Neural progenitor cell (in vitro differentiated cells): ENCODE data around the gene PCDHGA12. TPM values are rescaled to one million over a fixed set of nuclear protein-coding genes. Genes with fewer than 3 reads are reported as not detected.
"Not testable (repeated sequence)": the region's sequence is repeated elsewhere in the genome, so short reads cannot be mapped to it uniquely, and the experiment has no call there.

Experiments
- DNase-seq: peaks from one replicate; pipeline ENCODE4 v3.0.0-alpha.2; 2016; ENCODE audit warnings: low spot score
- H2AFZ ChIP-seq: fragments of 200-600 bp; sonication (generic); replicated peaks from 2 replicates; pipeline ENCODE4 v1.6.1; 2016; ENCODE audit warnings: antibody characterized with exemption
- H3F3A ChIP-seq: fragments of 200-600 bp; sonication (generic); 2 replicates; pipeline ENCODE4 v1.6.1; 2016; ENCODE audit warnings: antibody characterized with exemption, low read depth
- H3K27ac ChIP-seq: fragments of 200-600 bp; sonication (generic); 2 replicates; pipeline ENCODE4 v1.5.1; 2016; ENCODE audit warnings: mild to moderate bottlenecking
- H3K27me3 ChIP-seq: fragments of 200-600 bp; sonication (generic); 2 replicates; pipeline ENCODE4 v1.6.1; 2016; ENCODE audit warnings: mild to moderate bottlenecking, moderate library complexity
- H3K36me3 ChIP-seq: fragments of 200-600 bp; sonication (generic); 2 replicates; pipeline ENCODE4 v1.5.1; 2016
- H3K4me1 ChIP-seq: fragments of 200-600 bp; sonication (generic); 2 replicates; pipeline ENCODE4 v1.6.1; 2016; ENCODE audit warnings: mixed run types
- H3K4me2 ChIP-seq: fragments of 200-600 bp; sonication (generic); 2 replicates; pipeline ENCODE4 v1.6.1; 2016
- H3K4me3 ChIP-seq: fragments of 200-600 bp; sonication (generic); 2 replicates; pipeline ENCODE4 v1.5.1; 2016
- H3K79me2 ChIP-seq: fragments of 200-600 bp; sonication (generic); 2 replicates; pipeline ENCODE4 v1.6.1; 2016; ENCODE audit warnings: low read depth
- H3K9ac ChIP-seq: fragments of 200-600 bp; sonication (generic); 2 replicates; pipeline ENCODE4 v1.6.1; 2016
- H3K9me3 ChIP-seq: fragments of 200-600 bp; sonication (generic); 2 replicates; pipeline ENCODE4 v1.5.1; 2016; ENCODE audit warnings: low read depth
- H4K20me1 ChIP-seq: fragments of 200-600 bp; sonication (generic); 2 replicates; pipeline ENCODE4 v1.6.1; 2016; ENCODE audit warnings: low read depth
- H3K27ac Mint-ChIP-seq: 3 replicates; pipeline ENCODE4 v1.8.0; 2021; ENCODE audit warnings: mixed read lengths
- H3K27me3 Mint-ChIP-seq: 2 replicates; pipeline ENCODE4 v1.8.0; 2022; ENCODE audit warnings: low read depth, mild to moderate bottlenecking, inconsistent platforms, moderate library complexity, mixed read lengths; ENCODE audit not compliant: insufficient read depth
- H3K36me3 Mint-ChIP-seq: 3 replicates; pipeline ENCODE4 v1.8.0; 2021; ENCODE audit warnings: mixed read lengths
- H3K4me1 Mint-ChIP-seq: 3 replicates; pipeline ENCODE4 v1.8.0; 2021; ENCODE audit warnings: mixed read lengths
- H3K4me3 Mint-ChIP-seq: 3 replicates; pipeline ENCODE4 v1.8.0; 2021; ENCODE audit warnings: mild to moderate bottlenecking, moderate library complexity, mixed read lengths
- H3K9me3 Mint-ChIP-seq: 3 replicates; pipeline ENCODE4 v1.8.0; 2020; ENCODE audit warnings: mixed read lengths
- CTCF ChIP-seq: fragments of 200-600 bp; sonication (generic); IDR thresholded peaks from 2 replicates; pipeline ENCODE4 v1.5.1; 2017; ENCODE audit warnings: antibody characterized with exemption, mild to moderate bottlenecking
- EZH2 ChIP-seq: fragments of 200-600 bp; sonication (generic); IDR thresholded peaks from 2 replicates; pipeline ENCODE4 v1.6.1; 2017; ENCODE audit warnings: antibody characterized with exemption, mild to moderate bottlenecking, moderate library complexity
- EZH2phosphoT487 ChIP-seq: fragments of 200-600 bp; sonication (generic); IDR thresholded peaks from 2 replicates; pipeline ENCODE4 v1.6.1; 2017; ENCODE audit warnings: antibody characterized with exemption
- total RNA-seq: library from RNA; depleted of rRNA; stranded (reverse); fragments of >200 nt; gene quantifications from 2 replicates; pipeline ENCODE4 v1.2.3, GENCODE V29; 2015; ENCODE audit warnings: low replicate concordance

Gene PCDHGA12
- total RNA-seq, 1 donor from 2014 or later = 0.79 TPM

GRCh38 chr5:141389153-141390042, 40.9 kb upstream of the PCDHGA12 start:
- Mint-ChIP-seq H3K4me1 (no peaks in the 10 kb centered on the region), H3K4me3 (no peak overlapping the region)
- H3K9me3 ChIP-seq = peaks cover 45% of the 10 kb centered on the region

GRCh38 chr5:141392429-141393198, 37.7 kb upstream of the PCDHGA12 start, which contains the start of gene PCDHGA8:
TSS of gene PCDHGA8 (plus strand) at chr5:141392633. CDS start at chr5:141392814, 181 bp downstream.
- no peak within 1 kb of the TSS for H3K9ac ChIP-seq
- H3K27me3 ChIP-seq = no peaks in the 10 kb centered on the region
- H3K79me2 ChIP-seq = no peaks in the 10 kb centered on the region
- Mint-ChIP-seq H3K9me3 (peaks cover 56% of the 10 kb centered on the region), H3K27ac (no peak within 1 kb of the TSS), H3K4me1 (no peaks in the 10 kb centered on the region), H3K4me3 (no peak within 1 kb of the TSS), H3K36me3 (peaks cover 9% of the 10 kb centered on the region), H3K27me3 (peaks cover 2% of the 10 kb centered on the region)
- H3K9me3 ChIP-seq = peaks cover 57% of the 10 kb centered on the region
- no peak within 1 kb of the TSS for H3K27ac ChIP-seq
- TF ChIP-seq CTCF (no peak), EZH2phosphoT487 (no peak)
- H3K4me3 ChIP-seq = peak within 1 kb of the TSS; percentile 3
- no peak for DNase-seq
- no peaks in the 10 kb centered on the region for H4K20me1 ChIP-seq
- no peak within 1 kb of the TSS for H3K4me2 ChIP-seq
- no peaks in the 10 kb centered on the region for H3K4me1 ChIP-seq
- H3K36me3 ChIP-seq = peaks cover 19% of the 10 kb centered on the region
- no peak within 1 kb of the TSS for H2AFZ ChIP-seq
- H3F3A ChIP-seq = peaks cover 7% of the 10 kb centered on the region

More at GRCh38 chr5:141389153-141390042, 40.9 kb upstream of the PCDHGA12 start:
- no peak overlapping the region for H3K27ac ChIP-seq
- peaks cover 58% of the 10 kb centered on the region for H3K9me3 Mint-ChIP-seq
- H3K4me2 ChIP-seq = no peak overlapping the region
- TF ChIP-seq EZH2 (no peak), EZH2phosphoT487 (no peak), CTCF (no peak)
- H3K4me3 ChIP-seq = no peak overlapping the region
- H3K4me1 ChIP-seq = no peaks in the 10 kb centered on the region
- peaks cover 9% of the 10 kb centered on the region for H3K36me3 Mint-ChIP-seq
- H3K79me2 ChIP-seq = no peaks in the 10 kb centered on the region
- no peak overlapping the region for H3K27ac Mint-ChIP-seq
- H2AFZ ChIP-seq = no peak overlapping the region
- no peak overlapping the region for H3K9ac ChIP-seq
- peaks cover 7% of the 10 kb centered on the region for H3F3A ChIP-seq
- H3K36me3 ChIP-seq = peaks cover 19% of the 10 kb centered on the region
- H3K27me3 ChIP-seq = no peaks in the 10 kb centered on the region
- no peaks in the 10 kb centered on the region for H4K20me1 ChIP-seq
- peaks cover 5% of the 10 kb centered on the region for H3K27me3 Mint-ChIP-seq
- no peak for DNase-seq

GRCh38 chr5:141393267-141393666, 37.0 kb upstream of the PCDHGA12 start:
- Histone ChIP-seq H4K20me1 (no peaks in the 10 kb centered on the region), H3K36me3 (peaks cover 19% of the 10 kb centered on the region), H3K27ac (no peak overlapping the region), H3F3A (peaks cover 7% of the 10 kb centered on the region), H3K4me2 (no peak overlapping the region), H3K27me3 (no peaks in the 10 kb centered on the region), H3K9ac (no peak overlapping the region), H3K9me3 (peaks cover 58% of the 10 kb centered on the region), H3K4me3 (no peak overlapping the region), H3K79me2 (no peaks in the 10 kb centered on the region), H3K4me1 (no peaks in the 10 kb centered on the region), H2AFZ (no peak overlapping the region)
- Mint-ChIP-seq H3K27me3 (peaks cover 2% of the 10 kb centered on the region), H3K9me3 (peaks cover 54% of the 10 kb centered on the region), H3K4me1 (no peaks in the 10 kb centered on the region), H3K27ac (no peak overlapping the region), H3K4me3 (no peak overlapping the region), H3K36me3 (peaks cover 9% of the 10 kb centered on the region)
- DNase-seq = no peak
- no peak for TF ChIP-seq EZH2phosphoT487
- no peak for TF ChIP-seq CTCF
- TF ChIP-seq EZH2 = no peak

GRCh38 chr5:141394401-141395187, 35.7 kb upstream of the PCDHGA12 start:
- not testable (repeated sequence) for H3K4me2 ChIP-seq, H3K27me3 Mint-ChIP-seq, H3K79me2 ChIP-seq, H2AFZ ChIP-seq, H3K27ac ChIP-seq, H3K4me1 Mint-ChIP-seq, H3K4me3 Mint-ChIP-seq, DNase-seq, H3K9ac ChIP-seq, H3K4me1 ChIP-seq, H3F3A ChIP-seq, H4K20me1 ChIP-seq, H3K27me3 ChIP-seq, H3K4me3 ChIP-seq, H3K36me3 Mint-ChIP-seq, H3K27ac Mint-ChIP-seq
- peaks cover 56% of the 10 kb centered on the region for H3K9me3 Mint-ChIP-seq
- Histone ChIP-seq H3K36me3 (peaks cover 19% of the 10 kb centered on the region), H3K9me3 (peaks cover 63% of the 10 kb centered on the region)
